WTC11 (cell line): Measurements from ENCODE around the gene ZNF91.

Experiments
- CDX4 ChIP-seq: fragments of 250-450 bp; sonication (Bioruptor Pico); IDR thresholded peaks from 2 replicates; pipeline ENCODE4 v1.9.0; 2021; ENCODE audit warnings: moderate library complexity, mild to moderate bottlenecking, inconsistent platforms, borderline replicate concordance
- CREB1 ChIP-seq: sonication (generic); formaldehyde crosslinking; IDR thresholded peaks from 2 replicates; pipeline ENCODE4 v1.8.0; 2023; ENCODE audit warnings: mild to moderate bottlenecking, missing genetic modification reagents
- CTCF ChIP-seq: fragments of 200-600 bp; IDR thresholded peaks from 2 replicates; pipeline ENCODE4 v1.8.0; 2022; ENCODE audit warnings: antibody characterized with exemption
- E2F5 ChIP-seq: sonication (generic); formaldehyde crosslinking; IDR thresholded peaks from 2 replicates; pipeline ENCODE4 v1.8.1; 2022; ENCODE audit warnings: mild to moderate bottlenecking, moderate library complexity, missing genetic modification reagents
- JUN ChIP-seq: sonication (generic); formaldehyde crosslinking; IDR thresholded peaks from 2 replicates; pipeline ENCODE4 v1.8.0; 2023; ENCODE audit warnings: mild to moderate bottlenecking, missing genetic modification reagents
- NFE2L1 ChIP-seq: sonication (generic); formaldehyde crosslinking; IDR thresholded peaks from 2 replicates; pipeline ENCODE4 v1.8.1; 2023; ENCODE audit warnings: missing genetic modification reagents
- USF2 ChIP-seq: sonication (generic); formaldehyde crosslinking; IDR thresholded peaks from 2 replicates; pipeline ENCODE4 v1.8.1; 2023; ENCODE audit warnings: mild to moderate bottlenecking, missing genetic modification reagents, moderate library complexity

- no peak for TF ChIP-seq CDX4 (CRISPR knock-in tag)
- no peak for TF ChIP-seq CREB1 (CRISPR knock-in tag)
- no peak for TF ChIP-seq E2F5 (CRISPR knock-in tag)
- no peak for TF ChIP-seq CTCF
- no peak for TF ChIP-seq NFE2L1 (CRISPR knock-in tag)
- no peak for TF ChIP-seq USF2 (CRISPR knock-in tag)
- TF ChIP-seq JUN: no peak
Observed at GRCh38 chr19:23420824-23421223, 25.6 kb upstream of the ZNF91 start.
